Large intestine (tissue), 3 donors: Measurements from ENCODE around the gene TNN. TPM values are rescaled to one million over a fixed set of nuclear protein-coding genes. Genes with fewer than 3 reads are reported as not detected.
"Not testable (repeated sequence)": the region's sequence is repeated elsewhere in the genome, so short reads cannot be mapped to it uniquely, and the experiment has no call there.

Experiments used
- DNase-seq, 2 donors: peaks; one replicate each; pipeline versions ENCODE4 v3.0.0 to v3.0.0-alpha.2; 2013
- H3K27ac ChIP-seq: one replicate; pipeline ENCODE4 v1.5.1; 2013; ENCODE audit warnings: low read length
- H3K27me3 ChIP-seq: 2 replicates; pipeline ENCODE4 v1.6.1; 2013; ENCODE audit warnings: low read length; ENCODE audit not compliant: control insufficient read depth, insufficient read depth
- H3K36me3 ChIP-seq: 2 replicates; pipeline ENCODE4 v1.6.1; 2013; ENCODE audit warnings: low read length; ENCODE audit not compliant: control insufficient read depth, insufficient read depth
- H3K4me1 ChIP-seq: one replicate; pipeline ENCODE4 v1.6.1; 2013; ENCODE audit warnings: low read length; ENCODE audit not compliant: control insufficient read depth, insufficient read depth
- H3K4me3 ChIP-seq: one replicate; pipeline ENCODE4 v1.5.1; 2013; ENCODE audit warnings: low read length
- H3K9me3 ChIP-seq: one replicate; pipeline ENCODE4 v1.6.1; 2013; ENCODE audit warnings: mild to moderate bottlenecking, low read depth, low read length, moderate library complexity; ENCODE audit not compliant: control insufficient read depth
- WGBS: methylation state at CpG from one replicate; pipeline ENCODE4 v1.1.5; 2013; ENCODE audit warnings: low lambda C conversion rate; ENCODE audit not compliant: insufficient coverage; 5-methylcytosine and 5-hydroxymethylcytosine counted together
- polyA plus RNA-seq: library from polyadenylated mRNA; unstranded; fragments of 120-200 nt; gene quantifications from one replicate; pipeline ENCODE4 v1.2.1, GENCODE V29; 2013

The TNN gene
- polyA plus RNA-seq, 1 donor = 0.70 TPM

DNA sequence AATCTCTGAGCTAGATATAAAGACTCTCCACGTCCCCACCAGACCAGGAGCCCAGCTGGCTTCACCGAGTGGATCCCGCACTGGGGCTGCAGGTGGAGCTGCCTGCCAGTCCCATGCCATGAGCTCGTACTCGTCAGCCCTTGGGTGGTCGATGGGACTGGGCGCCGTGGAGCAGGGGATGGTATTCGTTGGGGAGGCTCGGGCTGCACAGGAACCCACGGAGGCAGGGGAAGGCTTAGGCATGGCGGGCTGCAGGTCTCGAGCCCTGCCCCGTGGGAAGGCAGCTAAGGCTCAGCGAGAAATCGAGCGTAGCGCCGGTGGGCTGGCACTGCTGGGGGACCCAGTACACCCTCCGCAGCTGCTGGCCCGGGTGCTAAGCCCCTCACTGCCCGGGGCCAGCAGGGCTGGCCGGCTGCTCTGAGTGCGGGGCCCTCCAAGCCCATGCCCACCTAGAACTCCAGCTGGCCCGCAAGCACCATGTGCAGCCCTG, 40.7 kb downstream of the TNN start:
- H3K4me3 ChIP-seq, H3K36me3 ChIP-seq, H3K27me3 ChIP-seq, H3K9me3 ChIP-seq, DNase-seq, H3K4me1 ChIP-seq, H3K27ac ChIP-seq: not testable (repeated sequence)
- no CpG with 5 or more reads among the region's 25 CpGs for WGBS

DNA sequence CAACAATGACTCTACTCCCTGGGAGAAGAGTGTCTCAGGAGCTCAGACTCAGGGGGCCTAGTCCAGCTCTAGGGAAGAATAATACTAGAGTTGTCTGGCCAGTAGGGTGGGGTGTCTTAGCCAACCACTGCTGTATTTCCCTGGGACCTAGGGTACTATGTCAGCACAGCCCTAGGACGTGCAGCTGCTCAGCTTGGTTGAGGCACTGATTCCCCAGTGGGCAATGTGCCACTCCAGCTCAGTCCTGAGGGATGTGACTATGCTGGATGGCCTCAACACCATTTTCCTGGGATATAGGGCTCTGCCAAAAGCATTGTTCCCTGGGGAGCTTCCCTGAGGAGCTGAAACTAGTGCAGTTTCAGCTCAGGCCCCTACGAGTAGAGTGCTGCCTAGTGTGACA, 47.4 kb downstream of the TNN start:
- H3K4me3 ChIP-seq = no peak overlapping the region
- no CpG with 5 or more reads among the region's 2 CpGs for WGBS
- H3K4me1 ChIP-seq = peaks cover 6% of the 10 kb centered on the region

GRCh38 chr1:175116210-175116798, 48.7 kb downstream of the TNN start:
- no CpG with 5 or more reads among the region's 1 CpG for WGBS

More for the DNA sequence above, 47.4 kb downstream of the TNN start:
- no peak overlapping the region for H3K27ac ChIP-seq
- peaks cover 8% of the 10 kb centered on the region for H3K9me3 ChIP-seq
- DNase-seq = no peak
- H3K27me3 ChIP-seq = no peaks in the 10 kb centered on the region
- no peaks in the 10 kb centered on the region for H3K36me3 ChIP-seq

GRCh38 chr1:175116903-175117302, 49.3 kb downstream of the TNN start:
- H3K27ac ChIP-seq = peak overlapping the region; percentile 5
- peaks cover 8% of the 10 kb centered on the region for H3K9me3 ChIP-seq
- H3K36me3 ChIP-seq = no peaks in the 10 kb centered on the region
- H3K27me3 ChIP-seq = no peaks in the 10 kb centered on the region
- no CpG with 5 or more reads among the region's 11 CpGs for WGBS
- no peak for DNase-seq
- H3K4me3 ChIP-seq = no peak overlapping the region
- H3K4me1 ChIP-seq = peaks cover 6% of the 10 kb centered on the region

More at GRCh38 chr1:175116210-175116798, 48.7 kb downstream of the TNN start:
- H3K4me1 ChIP-seq = peaks cover 6% of the 10 kb centered on the region
- peaks cover 8% of the 10 kb centered on the region for H3K9me3 ChIP-seq
- H3K36me3 ChIP-seq = no peaks in the 10 kb centered on the region
- no peaks in the 10 kb centered on the region for H3K27me3 ChIP-seq
- no peak overlapping the region for H3K4me3 ChIP-seq
- peak in 1 of 2 donors; percentile 13 for DNase-seq
- no peak overlapping the region for H3K27ac ChIP-seq

DNA sequence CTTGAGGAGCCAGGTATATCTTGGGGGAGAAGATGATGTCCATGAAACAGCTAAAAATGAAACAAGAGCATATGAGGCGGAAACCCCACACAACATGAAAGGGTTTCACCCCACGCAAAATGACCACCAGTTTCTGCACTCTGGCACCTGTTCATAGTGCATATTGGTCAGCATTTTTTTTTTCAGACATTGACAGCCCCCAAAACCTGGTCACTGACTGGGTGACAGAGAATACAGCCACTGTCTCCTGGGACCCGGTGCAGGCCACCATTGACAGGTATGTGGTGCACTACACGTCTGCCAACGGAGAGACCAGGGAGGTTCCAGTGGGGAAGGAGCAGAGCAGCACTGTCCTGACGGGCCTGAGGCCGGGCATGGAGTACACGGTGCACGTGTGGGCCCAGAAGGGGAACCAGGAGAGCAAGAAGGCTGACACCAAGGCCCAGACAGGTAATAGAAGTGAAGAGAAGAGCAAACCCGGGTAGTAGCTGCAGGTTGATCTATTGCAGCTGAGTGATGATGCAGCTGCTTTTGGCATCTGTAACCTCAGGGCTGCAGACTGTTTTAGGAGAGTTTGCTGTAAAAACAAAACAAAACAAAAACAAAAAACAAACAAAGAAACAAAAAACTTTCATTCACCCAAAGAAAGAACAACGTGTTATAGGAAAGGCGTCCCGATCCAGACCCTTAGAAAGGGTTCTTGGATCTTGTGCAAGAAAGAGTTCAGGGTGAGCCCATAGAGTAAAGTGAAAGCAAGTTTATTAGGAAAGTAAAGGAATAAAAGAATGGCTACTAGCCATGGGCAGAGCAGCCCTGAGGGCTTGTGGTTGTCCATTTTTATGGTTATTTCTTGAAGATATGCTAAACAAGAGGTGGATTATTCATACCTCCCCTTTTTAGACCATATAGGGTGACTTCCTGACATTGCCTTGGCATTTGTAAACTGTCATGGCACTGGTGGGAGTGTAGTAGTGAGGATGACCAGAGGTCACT, 51.0 kb downstream of the TNN start:
- 87% methylated on average over 4 of the region's 13 CpGs for WGBS
- H3K27me3 ChIP-seq = no peaks in the 10 kb centered on the region
- H3K4me3 ChIP-seq = no peak overlapping the region
- H3K27ac ChIP-seq = no peak overlapping the region
- no peaks in the 10 kb centered on the region for H3K36me3 ChIP-seq
- DNase-seq = no peak
- no peaks in the 10 kb centered on the region for H3K9me3 ChIP-seq
- H3K4me1 ChIP-seq = peaks cover 6% of the 10 kb centered on the region

GRCh38 chr1:175120511-175120910, 52.9 kb downstream of the TNN start:
- Histone ChIP-seq H3K4me1 (peaks cover 6% of the 10 kb centered on the region), H3K9me3 (no peaks in the 10 kb centered on the region), H3K27me3 (no peaks in the 10 kb centered on the region), H3K4me3 (no peak overlapping the region), H3K27ac (no peak overlapping the region), H3K36me3 (no peaks in the 10 kb centered on the region)
- no CpG with 5 or more reads among the region's 1 CpG for whole genome bisulfite sequencing
- DNase-seq = no peak

DNA sequence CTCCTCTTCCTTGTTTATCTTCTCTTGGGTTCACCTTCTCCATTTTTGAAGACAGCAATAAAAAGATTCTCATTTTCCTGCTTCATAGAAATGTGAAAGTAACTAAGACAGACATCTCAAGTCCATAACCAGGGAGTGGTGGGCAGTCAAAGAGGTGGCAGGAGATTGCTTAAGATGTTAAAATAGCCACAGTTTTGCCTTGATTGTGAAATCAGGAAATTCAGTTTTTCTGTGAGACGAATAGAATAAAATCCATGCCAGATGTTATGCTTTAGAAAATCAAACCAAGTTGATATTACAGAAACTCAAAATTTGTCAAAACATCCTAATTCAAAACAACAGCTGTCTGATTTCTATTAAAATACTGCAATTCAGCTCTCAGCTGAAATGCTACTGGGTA, 57.2 kb downstream of the TNN start:
- no peak for DNase-seq
- Histone ChIP-seq H3K36me3 (no peaks in the 10 kb centered on the region), H3K27me3 (no peaks in the 10 kb centered on the region), H3K4me1 (no peaks in the 10 kb centered on the region), H3K27ac (no peak overlapping the region), H3K9me3 (no peaks in the 10 kb centered on the region), H3K4me3 (no peak overlapping the region)
- no CpG with 5 or more reads among the region's 1 CpG for WGBS

DNA sequence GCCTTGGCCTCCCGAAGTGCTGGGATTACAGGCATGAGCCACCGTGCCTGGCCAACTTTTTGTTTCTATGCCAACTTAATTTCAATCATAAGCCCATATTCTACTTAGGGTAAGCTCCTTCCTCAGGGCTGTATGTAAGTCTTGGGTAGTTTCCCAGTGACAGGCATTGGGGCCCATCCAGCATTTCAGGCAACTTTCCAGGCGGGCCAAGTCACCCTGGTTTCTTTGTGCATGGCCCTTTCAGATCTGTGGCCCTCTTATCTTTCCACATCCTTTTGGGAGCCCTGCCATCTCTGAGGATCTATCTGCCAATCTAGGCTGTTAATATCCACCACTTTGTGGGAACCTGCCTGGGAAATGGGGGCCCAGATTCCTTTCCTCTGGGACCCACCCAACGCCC, 58.7 kb downstream of the TNN start:
- Histone ChIP-seq H3K4me1 (peaks cover 7% of the 10 kb centered on the region), H3K27me3 (no peaks in the 10 kb centered on the region), H3K36me3 (no peaks in the 10 kb centered on the region), H3K27ac (no peak overlapping the region), H3K4me3 (no peak overlapping the region), H3K9me3 (no peaks in the 10 kb centered on the region)
- no peak for DNase-seq
- no CpG with 5 or more reads among the region's 4 CpGs for WGBS

- H3K9me3 ChIP-seq = no peaks in the 10 kb centered on the region
- no peaks in the 10 kb centered on the region for H3K27me3 ChIP-seq
- no peak overlapping the region for H3K4me3 ChIP-seq
- H3K36me3 ChIP-seq = no peaks in the 10 kb centered on the region
- no peak for DNase-seq
- peaks cover 7% of the 10 kb centered on the region for H3K4me1 ChIP-seq
- WGBS = no CpG with 5 or more reads among the region's 6 CpGs
- no peak overlapping the region for H3K27ac ChIP-seq
Observed at GRCh38 chr1:175127565-175127964, 59.9 kb downstream of the TNN start.

- H3K4me1 ChIP-seq = peaks cover 7% of the 10 kb centered on the region
- no peak overlapping the region for H3K27ac ChIP-seq
- no peak overlapping the region for H3K4me3 ChIP-seq
- no peaks in the 10 kb centered on the region for H3K36me3 ChIP-seq
- DNase-seq = no peak
- H3K27me3 ChIP-seq = no peaks in the 10 kb centered on the region
- no peaks in the 10 kb centered on the region for H3K9me3 ChIP-seq
- no CpG with 5 or more reads among the region's 9 CpGs for WGBS
Observed at GRCh38 chr1:175128523-175128922, 60.9 kb downstream of the TNN start.
